ENCODE data around the gene VPS26B. TPM values are rescaled to one million over a fixed set of nuclear protein-coding genes. Genes with fewer than 3 reads are reported as not detected.

Gene VPS26B
- total RNA-seq, 1 experiment from 2014 or later = 25.3 TPM

DNA sequence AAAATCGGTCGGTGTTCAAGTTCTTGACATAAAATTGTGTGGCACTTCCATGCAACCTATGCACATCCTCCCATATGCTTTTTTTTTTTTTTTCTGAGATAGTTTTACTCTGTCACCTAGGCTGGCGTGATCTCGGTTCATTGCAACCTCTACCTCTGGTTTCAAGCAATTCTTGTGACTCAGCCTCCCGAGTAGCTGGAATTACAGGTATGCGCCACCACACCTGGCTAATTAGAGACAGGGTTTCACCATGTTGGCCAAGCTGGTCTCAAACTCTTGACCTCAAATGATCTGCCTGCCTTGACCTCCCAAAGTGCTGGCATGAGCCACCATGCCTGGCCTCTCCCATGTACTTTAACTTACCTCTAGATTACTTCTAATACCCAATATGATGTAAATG, 66.7 kb downstream of the VPS26B start:
- no peak for DNase-seq
- no peaks in the 10 kb centered on the region for H3K27me3 ChIP-seq (ENCODE audit: control insufficient read depth, insufficient read depth, low read length)

GRCh38 chr11:134292661-134293060, 68.2 kb downstream of the VPS26B start:
- no peak overlapping the region for H3K4me3 ChIP-seq (ENCODE audit: insufficient read depth, low read depth, low read length)
- H3K27me3 ChIP-seq (ENCODE audit: control insufficient read depth, insufficient read depth, low read length) = no peaks in the 10 kb centered on the region
- no peaks in the 10 kb centered on the region; the same call in none of the 2 replicates for H3K36me3 ChIP-seq (replicated peaks; ENCODE audit: control insufficient read depth, insufficient read depth, low read length)
- no peak for DNase-seq

More for the DNA sequence above, 66.7 kb downstream of the VPS26B start:
- Histone ChIP-seq H3K4me3 (ENCODE audit: insufficient read depth, low read depth, low read length) (no peak overlapping the region), H3K36me3 (replicated peaks; ENCODE audit: control insufficient read depth, insufficient read depth, low read length) (peaks cover under 1% of the 10 kb centered on the region)

DNA sequence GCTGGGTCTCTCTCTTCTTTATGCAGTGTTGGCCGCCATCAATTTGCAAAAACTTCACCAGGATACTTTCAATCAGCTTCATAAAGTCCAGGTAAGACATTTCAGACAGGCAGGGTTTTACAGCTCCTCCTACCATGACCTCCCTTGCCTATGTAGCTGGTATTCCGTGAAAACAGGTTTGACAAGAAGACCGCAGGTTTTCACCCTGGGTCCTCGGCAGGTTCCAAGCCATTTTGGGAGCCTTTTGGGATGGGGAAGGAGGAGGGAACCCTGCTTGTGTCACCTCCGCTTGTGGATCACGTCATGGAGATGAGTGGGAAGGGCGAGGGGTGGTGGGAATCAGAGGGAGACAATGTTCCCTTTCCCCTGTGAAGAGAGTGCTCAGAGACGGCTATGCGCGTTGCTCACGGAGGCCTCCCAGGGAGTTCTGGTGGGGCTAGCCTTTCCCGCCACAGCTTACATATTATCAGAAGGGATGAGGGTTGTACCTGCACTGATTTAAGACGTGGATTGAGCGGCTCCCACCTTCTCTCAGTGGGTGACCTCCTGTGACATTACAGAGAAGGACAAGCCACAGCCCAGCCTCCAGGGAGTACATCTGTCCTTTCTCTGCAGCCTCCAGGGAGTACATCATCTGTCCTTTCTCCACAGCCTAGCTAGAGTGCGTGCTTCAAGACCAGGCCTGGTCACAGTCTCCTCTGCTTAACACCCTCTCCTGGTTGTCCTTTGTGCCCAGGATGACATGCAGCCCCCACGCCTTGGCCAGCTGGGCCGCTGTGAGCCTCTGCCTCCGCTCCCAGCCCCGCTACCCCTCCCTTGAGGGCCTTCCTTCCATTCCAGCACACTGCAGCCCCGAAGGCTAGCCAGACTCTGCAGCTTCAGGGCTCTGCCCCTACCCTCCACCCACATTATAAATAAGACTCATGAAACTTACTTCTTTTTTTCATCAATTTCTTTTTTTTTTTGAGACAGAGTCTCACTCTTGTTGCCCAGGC, 68.9 kb downstream of the VPS26B start:
- Histone ChIP-seq H3K27me3 (ENCODE audit: control insufficient read depth, insufficient read depth, low read length) (no peaks in the 10 kb centered on the region), H3K36me3 (replicated peaks; ENCODE audit: control insufficient read depth, insufficient read depth, low read length) (no peaks in the 10 kb centered on the region; the same call in none of the 2 replicates), H3K4me3 (ENCODE audit: insufficient read depth, low read depth, low read length) (no peak overlapping the region)
- no peak for DNase-seq

DNA sequence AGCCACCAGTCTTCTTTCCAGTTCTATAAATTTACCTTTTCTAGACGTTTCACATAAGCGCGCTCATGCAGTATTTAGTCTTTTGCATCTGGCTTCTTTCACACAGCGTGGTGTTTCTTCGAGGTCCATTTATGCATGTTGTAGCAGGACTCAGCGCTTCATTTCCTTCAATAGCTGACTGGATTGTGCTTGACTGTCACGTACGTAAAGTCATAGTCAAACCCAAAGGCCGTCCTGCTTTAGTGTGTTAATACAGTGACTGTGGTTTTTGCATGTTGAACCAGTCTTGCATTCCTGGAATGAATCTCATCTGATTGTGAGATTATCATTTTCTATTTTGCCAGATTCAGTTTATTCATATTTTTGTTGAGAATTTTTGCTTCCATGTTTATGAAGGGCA, 70.2 kb downstream of the VPS26B start:
- H3K4me3 ChIP-seq (ENCODE audit: insufficient read depth, low read depth, low read length) = no peak overlapping the region
- DNase-seq = no peak
- H3K27me3 ChIP-seq (ENCODE audit: control insufficient read depth, insufficient read depth, low read length) = no peaks in the 10 kb centered on the region
- no peaks in the 10 kb centered on the region; the same call in none of the 2 replicates for H3K36me3 ChIP-seq (replicated peaks; ENCODE audit: control insufficient read depth, insufficient read depth, low read length)

Other genes starting within 250 kb of the VPS26B start
- 34.4 and 40.8 TPM in 2 replicates for gene JAM3, start 155.6 kb upstream of the VPS26B start, total RNA-seq (2014; rRNA removed; shearing (Covaris generic))
- 54.9 and 68.2 TPM in 2 replicates for gene NCAPD3, start 704 bp upstream of the VPS26B start, total RNA-seq (2014; rRNA removed; shearing (Covaris generic))
- gene THYN1, start 28.7 kb downstream of the VPS26B start, total RNA-seq (2014; rRNA removed; shearing (Covaris generic)) = 114 and 117 TPM in 2 replicates
- 44.2 TPM in 2 replicates for gene ACAD8, start 28.9 kb downstream of the VPS26B start, total RNA-seq (2014; rRNA removed; shearing (Covaris generic))
- 24.0 and 35.0 TPM in 2 replicates for gene GLB1L3, start 51.7 kb downstream of the VPS26B start, total RNA-seq (2014; rRNA removed; shearing (Covaris generic))
- 3.7 and 4.1 TPM in 2 replicates for gene GLB1L2, start 107.3 kb downstream of the VPS26B start, total RNA-seq (2014; rRNA removed; shearing (Covaris generic))
- gene B3GAT1, start 187.6 kb downstream of the VPS26B start, total RNA-seq (2014; rRNA removed; shearing (Covaris generic)) = 9.9 and 12.8 TPM in 2 replicates

All from H7 (cell line).